OCI-LY1 (cell line): ENCODE results near the gene SIDT1.

Source experiments
- CTCF ChIP-seq: fragments of 200-600 bp; sonication (generic), shearing (Covaris generic); IDR thresholded peaks from 2 replicates; pipeline ENCODE4 v1.5.1; 2017; ENCODE audit warnings: mild to moderate bottlenecking, antibody characterized with exemption, low read length, moderate library complexity, mixed read lengths
- EZH2 ChIP-seq: fragments of 200-600 bp; sonication (generic), shearing (Covaris generic); IDR thresholded peaks from 2 replicates; pipeline ENCODE4 v1.8.0; 2017; ENCODE audit warnings: borderline replicate concordance, mixed run types, mild to moderate bottlenecking, antibody characterized with exemption, low read length, moderate library complexity, mixed read lengths

- TF ChIP-seq CTCF (no peak), EZH2 (no peak)
These were observed 91.0 kb downstream of the SIDT1 start for GRCh38 chr3:113623324-113623723.
